Measurements from ENCODE around the gene SORCS2. TPM values are rescaled to one million over a fixed set of nuclear protein-coding genes. Genes with fewer than 3 reads are reported as not detected.

The SORCS2 gene
- total RNA-seq, 1 experiment from 2014 or later = not detected

- BruUV-seq (replicated peaks) = no TSS peak
- Mint-ChIP-seq H3K9me3 (ENCODE audit: low read depth, unreplicated experiment) (no peaks in the 10 kb centered on the region), H3K27ac (ENCODE audit: unreplicated experiment) (no peak overlapping the region), H3K4me1 (ENCODE audit: low read depth, unreplicated experiment) (peaks cover 16% of the 10 kb centered on the region), H3K36me3 (ENCODE audit: insufficient read depth, unreplicated experiment) (no peaks in the 10 kb centered on the region), H3K4me3 (ENCODE audit: low read depth, unreplicated experiment) (no peak overlapping the region), H3K27me3 (ENCODE audit: unreplicated experiment) (no peaks in the 10 kb centered on the region)
- no peak for TF ChIP-seq CTCF (IDR thresholded peaks at IDR 0.05; ENCODE audit: unreplicated experiment)
- DNase-seq = no peak
- intact Hi-C loops (cut with micrococcal nuclease; ENCODE audit: unreplicated experiment) = no loop called here
- CTCF ChIA-PET = interaction anchor here (0.7 kb wide), 1 partner anchor 11 kb away, joined by 3 read pairs; no protein-coding TSS in a partner anchor
Observed at GRCh38 chr4:7746351-7747061, 554.2 kb downstream of the SORCS2 start.

GRCh38 chr4:7747062-7747385 lies 554.7 kb downstream of the SORCS2 start:
- BruUV-seq (replicated peaks) = no TSS peak
- H3K4me3 Mint-ChIP-seq (ENCODE audit: low read depth, unreplicated experiment) = no peak overlapping the region
- no peak for TF ChIP-seq CTCF (IDR thresholded peaks at IDR 0.05; ENCODE audit: unreplicated experiment)
- DNase-seq = no peak
- H3K27ac Mint-ChIP-seq (ENCODE audit: unreplicated experiment) = no peak overlapping the region
- peaks cover 16% of the 10 kb centered on the region for H3K4me1 Mint-ChIP-seq (ENCODE audit: low read depth, unreplicated experiment)
- intact Hi-C loops (cut with micrococcal nuclease; ENCODE audit: unreplicated experiment) = no loop called here
- no peaks in the 10 kb centered on the region for H3K27me3 Mint-ChIP-seq (ENCODE audit: unreplicated experiment)
- CTCF ChIA-PET = interaction anchor here (0.7 kb wide), 1 partner anchor 12 kb away, joined by 3 read pairs; no protein-coding TSS in a partner anchor
- H3K36me3 Mint-ChIP-seq (ENCODE audit: insufficient read depth, unreplicated experiment) = no peaks in the 10 kb centered on the region
- H3K9me3 Mint-ChIP-seq (ENCODE audit: low read depth, unreplicated experiment) = no peaks in the 10 kb centered on the region

- Mint-ChIP-seq H3K9me3 (ENCODE audit: low read depth, unreplicated experiment) (no peaks in the 10 kb centered on the region), H3K27me3 (ENCODE audit: unreplicated experiment) (no peaks in the 10 kb centered on the region), H3K27ac (ENCODE audit: unreplicated experiment) (no peak overlapping the region), H3K36me3 (ENCODE audit: insufficient read depth, unreplicated experiment) (no peaks in the 10 kb centered on the region), H3K4me1 (ENCODE audit: low read depth, unreplicated experiment) (peaks cover 16% of the 10 kb centered on the region), H3K4me3 (ENCODE audit: low read depth, unreplicated experiment) (no peak overlapping the region)
- CTCF ChIA-PET = no interaction called here
- BruUV-seq (replicated peaks) = no TSS peak
- intact Hi-C loops (cut with micrococcal nuclease; ENCODE audit: unreplicated experiment) = no loop called here
- DNase-seq = no peak
- no peak for TF ChIP-seq CTCF (IDR thresholded peaks at IDR 0.05; ENCODE audit: unreplicated experiment)
Observed at GRCh38 chr4:7747566-7747965, 555.2 kb downstream of the SORCS2 start.

- intact Hi-C loops (cut with micrococcal nuclease; ENCODE audit: unreplicated experiment) = no loop called here
- Mint-ChIP-seq H3K4me1 (ENCODE audit: low read depth, unreplicated experiment) (peaks cover 16% of the 10 kb centered on the region), H3K36me3 (ENCODE audit: insufficient read depth, unreplicated experiment) (peaks cover 23% of the 10 kb centered on the region), H3K9me3 (ENCODE audit: low read depth, unreplicated experiment) (no peaks in the 10 kb centered on the region), H3K27ac (ENCODE audit: unreplicated experiment) (no peak overlapping the region), H3K4me3 (ENCODE audit: low read depth, unreplicated experiment) (no peak overlapping the region), H3K27me3 (ENCODE audit: unreplicated experiment) (no peaks in the 10 kb centered on the region)
- CTCF ChIA-PET = no interaction called here
- no peak for TF ChIP-seq CTCF (IDR thresholded peaks at IDR 0.05; ENCODE audit: unreplicated experiment)
- DNase-seq = no peak
- no TSS peak for BruUV-seq (replicated peaks)
Observed at GRCh38 chr4:7750523-7750922, 558.2 kb downstream of the SORCS2 start.
